GM23338 (cell line): ENCODE measurements around the gene SCUBE2. TPM values are rescaled to one million over a fixed set of nuclear protein-coding genes. Genes with fewer than 3 reads are reported as not detected.

Experiments
- ATAC-seq: fragments of 200-7000 bp; cut with Tn5 transposase; 3 replicates; pipeline ENCODE4 v1.9.1; 2020
- DNase-seq: peaks from one replicate; pipeline ENCODE4 v3.0.0-alpha.2; 2015; ENCODE audit warnings: low spot score
- H2AFZ ChIP-seq: fragments of 200-600 bp; sonication (generic); 2 replicates; pipeline ENCODE4 v1.8.0; 2016; ENCODE audit warnings: antibody characterized with exemption, mild to moderate bottlenecking, moderate library complexity
- H3F3A ChIP-seq: fragments of 200-600 bp; sonication (generic); replicated peaks from 2 replicates; pipeline ENCODE4 v1.8.0; 2017; ENCODE audit warnings: antibody characterized with exemption, mixed run types, low read depth
- H3K27ac ChIP-seq: fragments of 200-600 bp; sonication (generic); 2 replicates; pipeline ENCODE4 v1.6.1; 2016; ENCODE audit warnings: low read depth
- H3K27me3 ChIP-seq: fragments of 200-600 bp; sonication (generic); 2 replicates; pipeline ENCODE4 v1.8.0; 2016; ENCODE audit warnings: mild to moderate bottlenecking, mixed run types, moderate library complexity; ENCODE audit not compliant: insufficient read depth
- H3K36me3 ChIP-seq: fragments of 200-600 bp; sonication (generic); 2 replicates; pipeline ENCODE4 v1.8.0; 2016; ENCODE audit warnings: mild to moderate bottlenecking; ENCODE audit not compliant: insufficient read depth
- H3K4me1 ChIP-seq: fragments of 200-600 bp; sonication (generic); 2 replicates; pipeline ENCODE4 v1.8.0; 2016; ENCODE audit warnings: mild to moderate bottlenecking, moderate library complexity; ENCODE audit not compliant: insufficient read depth
- H3K4me2 ChIP-seq: fragments of 200-600 bp; sonication (generic); 2 replicates; pipeline ENCODE4 v1.7.1; 2017; ENCODE audit warnings: mixed run types
- H3K4me3 ChIP-seq: fragments of 200-600 bp; sonication (generic); 2 replicates; pipeline ENCODE4 v1.6.1; 2016; ENCODE audit warnings: mixed run types
- H3K79me2 ChIP-seq: fragments of 200-600 bp; sonication (generic); replicated peaks from 2 replicates; pipeline ENCODE4 v1.8.0; 2017; ENCODE audit warnings: mild to moderate bottlenecking; ENCODE audit not compliant: insufficient read depth
- H3K9me2 ChIP-seq: fragments of 200-600 bp; sonication (generic); 2 replicates; pipeline ENCODE4 v1.8.0; 2017; ENCODE audit not compliant: insufficient read depth
- H4K20me1 ChIP-seq: fragments of 200-600 bp; sonication (generic); replicated peaks from 2 replicates; pipeline ENCODE4 v1.8.0; 2017; ENCODE audit warnings: mild to moderate bottlenecking; ENCODE audit not compliant: insufficient read depth
- H3K27ac Mint-ChIP-seq: 2 replicates; pipeline ENCODE4 v1.8.0; 2020; ENCODE audit warnings: inconsistent platforms, mild to moderate bottlenecking, moderate library complexity, mixed read lengths
- H3K27me3 Mint-ChIP-seq: 3 replicates; pipeline ENCODE4 v1.8.0; 2022; ENCODE audit warnings: low read depth, mild to moderate bottlenecking, moderate library complexity, mixed read lengths, inconsistent platforms; ENCODE audit not compliant: insufficient read depth, poor library complexity
- H3K36me3 Mint-ChIP-seq: 3 replicates; pipeline ENCODE4 v1.8.0; 2021; ENCODE audit warnings: low read depth, mild to moderate bottlenecking, inconsistent platforms, moderate library complexity, mixed read lengths
- H3K4me1 Mint-ChIP-seq: 3 replicates; pipeline ENCODE4 v1.8.0; 2020; ENCODE audit warnings: mild to moderate bottlenecking, inconsistent platforms, mixed read lengths
- H3K4me3 Mint-ChIP-seq: 3 replicates; pipeline ENCODE4 v1.8.0; 2021; ENCODE audit warnings: moderate library complexity, mild to moderate bottlenecking, inconsistent platforms, mixed read lengths
- H3K9me3 Mint-ChIP-seq: 3 replicates; pipeline ENCODE4 v1.8.0; 2020; ENCODE audit warnings: moderate library complexity, mild to moderate bottlenecking, inconsistent platforms, mixed read lengths
- CREB1 ChIP-seq: fragments of 250-450 bp; sonication (Bioruptor Pico); IDR thresholded peaks from 2 replicates; pipeline ENCODE4 v1.5.0; 2020; ENCODE audit warnings: low read depth, mild to moderate bottlenecking, moderate library complexity
- EZH2 ChIP-seq: fragments of 200-600 bp; sonication (generic); IDR thresholded peaks from one replicate; pipeline ENCODE4 v1.8.0; 2017; ENCODE audit warnings: antibody characterized with exemption, mild to moderate bottlenecking, low read depth; ENCODE audit not compliant: unreplicated experiment
- EZH2phosphoT487 ChIP-seq: fragments of 200-600 bp; sonication (generic); IDR thresholded peaks from one replicate; pipeline ENCODE4 v1.8.1; 2018; ENCODE audit warnings: antibody characterized with exemption; ENCODE audit not compliant: unreplicated experiment
- JUNB ChIP-seq: IDR thresholded peaks from one replicate; pipeline ENCODE4 v1.6.1; 2016; ENCODE audit warnings: antibody characterized with exemption; ENCODE audit not compliant: unreplicated experiment
- NANOG ChIP-seq: IDR thresholded peaks from 2 replicates; pipeline ENCODE4 v1.6.1; 2016; ENCODE audit warnings: antibody characterized with exemption, borderline replicate concordance
- POLR2AphosphoS5 ChIP-seq: IDR thresholded peaks from 2 replicates; pipeline ENCODE4 v1.6.1; 2016; ENCODE audit warnings: antibody characterized with exemption, low read depth
- REST ChIP-seq: IDR thresholded peaks from one replicate; pipeline ENCODE4 v1.6.1; 2018; ENCODE audit warnings: antibody characterized with exemption; ENCODE audit not compliant: unreplicated experiment
- STAT1 ChIP-seq: IDR thresholded peaks from one replicate; pipeline ENCODE4 v1.6.1; 2016; ENCODE audit warnings: antibody characterized with exemption; ENCODE audit not compliant: unreplicated experiment
- ZNF114 ChIP-seq: fragments of 250-450 bp; sonication (Bioruptor Pico); IDR thresholded peaks from 2 replicates; pipeline ENCODE4 v1.5.0; 2020; ENCODE audit warnings: mild to moderate bottlenecking, moderate library complexity
- ZNF331 ChIP-seq: fragments of 250-450 bp; sonication (Bioruptor Pico); IDR thresholded peaks from 2 replicates; pipeline ENCODE4 v1.5.0; 2020; ENCODE audit warnings: low read depth, mild to moderate bottlenecking, moderate library complexity
- ZNF462 ChIP-seq: fragments of 250-450 bp; sonication (Bioruptor Pico); IDR thresholded peaks from 2 replicates; pipeline ENCODE4 v1.5.0; 2020; ENCODE audit warnings: mild to moderate bottlenecking, moderate library complexity
- polyA plus RNA-seq: library from polyadenylated mRNA; unstranded; fragments of >200 nt; fragmentation: Nextera tagmentation; extraction: Ambion mirVana; gene quantifications from 2 replicates; pipeline ENCODE4 v1.2.1, GENCODE V29; 2016
- total RNA-seq: library from RNA; depleted of rRNA; stranded (reverse); fragments of >200 nt; shearing (Covaris generic); gene quantifications from 2 replicates; pipeline ENCODE4 v1.2.3, GENCODE V29; 2014
- TF ChIP-seq, protein P1 (sequence below): IDR thresholded peaks from 2 replicates; pipeline ENCODE4 v1.6.1; 2016; ENCODE audit warnings: antibody characterized with exemption
- TF ChIP-seq, protein P2 (sequence below), 2 experiments: fragments of 200-600 bp in 1 of 2; sonication (generic) in 1 of 2; conservative IDR thresholded peaks; 2 replicates each; pipeline versions ENCODE4 v1.5.1 to v1.6.1; 2016 to 2017; ENCODE audit warnings: antibody characterized with exemption in 2 of 2, low read depth in 2 of 2, mild to moderate bottlenecking in 2 of 2, moderate library complexity in 1 of 2

The SCUBE2 gene
- total and polyA plus RNA-seq, 2 experiments from 2014 or later: 0.47 to 0.63 TPM

- H3K27ac ChIP-seq: no peak overlapping the region
- no peak overlapping the region for H3K4me3 ChIP-seq
- ATAC-seq (no peak), DNase-seq (no peak)
- no peak overlapping the region for H3K4me2 ChIP-seq
- no peak overlapping the region for H2AFZ ChIP-seq
- Mint-ChIP-seq H3K27ac (no peak overlapping the region), H3K4me3 (no peak overlapping the region), H3K9me3 (peaks cover 5% of the 10 kb centered on the region; the same call in 1 of the 3 replicates), H3K36me3 (no peaks in the 10 kb centered on the region; the same call in 2 of the 3 replicates), H3K4me1 (peaks cover 9% of the 10 kb centered on the region; the same call in 2 of the 3 replicates), H3K27me3 (peaks cover 3% of the 10 kb centered on the region)
- peaks cover 5% of the 10 kb centered on the region; the same call in 1 of the 2 replicates for H3K4me1 ChIP-seq
- no peaks in the 10 kb centered on the region for H4K20me1 ChIP-seq
- no peaks in the 10 kb centered on the region for H3K27me3 ChIP-seq
- H3F3A ChIP-seq: no peaks in the 10 kb centered on the region
- no peaks in the 10 kb centered on the region for H3K79me2 ChIP-seq
- TF ChIP-seq, protein P1, sequence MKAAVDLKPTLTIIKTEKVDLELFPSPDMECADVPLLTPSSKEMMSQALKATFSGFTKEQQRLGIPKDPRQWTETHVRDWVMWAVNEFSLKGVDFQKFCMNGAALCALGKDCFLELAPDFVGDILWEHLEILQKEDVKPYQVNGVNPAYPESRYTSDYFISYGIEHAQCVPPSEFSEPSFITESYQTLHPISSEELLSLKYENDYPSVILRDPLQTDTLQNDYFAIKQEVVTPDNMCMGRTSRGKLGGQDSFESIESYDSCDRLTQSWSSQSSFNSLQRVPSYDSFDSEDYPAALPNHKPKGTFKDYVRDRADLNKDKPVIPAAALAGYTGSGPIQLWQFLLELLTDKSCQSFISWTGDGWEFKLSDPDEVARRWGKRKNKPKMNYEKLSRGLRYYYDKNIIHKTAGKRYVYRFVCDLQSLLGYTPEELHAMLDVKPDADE: no peak
- TF ChIP-seq REST (no peak), NANOG (no peak), POLR2AphosphoS5 (no peak), ZNF114 (CRISPR knock-in tag) (no peak), EZH2 (no peak), EZH2phosphoT487 (no peak), JUNB (no peak), STAT1 (no peak), CREB1 (CRISPR knock-in tag) (no peak), ZNF462 (no peak), ZNF331 (no peak)
- TF ChIP-seq, protein P2, sequence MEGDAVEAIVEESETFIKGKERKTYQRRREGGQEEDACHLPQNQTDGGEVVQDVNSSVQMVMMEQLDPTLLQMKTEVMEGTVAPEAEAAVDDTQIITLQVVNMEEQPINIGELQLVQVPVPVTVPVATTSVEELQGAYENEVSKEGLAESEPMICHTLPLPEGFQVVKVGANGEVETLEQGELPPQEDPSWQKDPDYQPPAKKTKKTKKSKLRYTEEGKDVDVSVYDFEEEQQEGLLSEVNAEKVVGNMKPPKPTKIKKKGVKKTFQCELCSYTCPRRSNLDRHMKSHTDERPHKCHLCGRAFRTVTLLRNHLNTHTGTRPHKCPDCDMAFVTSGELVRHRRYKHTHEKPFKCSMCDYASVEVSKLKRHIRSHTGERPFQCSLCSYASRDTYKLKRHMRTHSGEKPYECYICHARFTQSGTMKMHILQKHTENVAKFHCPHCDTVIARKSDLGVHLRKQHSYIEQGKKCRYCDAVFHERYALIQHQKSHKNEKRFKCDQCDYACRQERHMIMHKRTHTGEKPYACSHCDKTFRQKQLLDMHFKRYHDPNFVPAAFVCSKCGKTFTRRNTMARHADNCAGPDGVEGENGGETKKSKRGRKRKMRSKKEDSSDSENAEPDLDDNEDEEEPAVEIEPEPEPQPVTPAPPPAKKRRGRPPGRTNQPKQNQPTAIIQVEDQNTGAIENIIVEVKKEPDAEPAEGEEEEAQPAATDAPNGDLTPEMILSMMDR (conservative IDR thresholded peaks at IDR 0.05; ENCODE audit: low read depth in 2 of 2): no peak
- no peaks in the 10 kb centered on the region for H3K36me3 ChIP-seq
- peaks cover 3% of the 10 kb centered on the region; the same call in 1 of the 2 replicates for H3K9me2 ChIP-seq
These were observed 73.6 kb downstream of the SCUBE2 start for GRCh38 chr11:9017773-9018172.
